ENCODE data around the gene CD6. TPM values are rescaled to one million over a fixed set of nuclear protein-coding genes. Genes with fewer than 3 reads are reported as not detected.

Gene CD6
- total RNA-seq, 1 experiment from 2014 or later, result 1.4 TPM

- TF ChIP-seq ATF3 (IDR thresholded peaks at IDR 0.05), result no peak
Observed at GRCh38 chr11:60960405-60960804, 11.1 kb upstream of the CD6 start (continued).

- H2AFZ ChIP-seq (ENCODE audit: low read depth, low read length, poor library complexity, severe bottlenecking), result no peak overlapping the region
- H3K4me1 ChIP-seq (ENCODE audit: control insufficient read depth in 1 of 2, insufficient read depth in 2 of 2, low read length in 2 of 2), result no peaks in the 10 kb centered on the region
- DNase-seq (ENCODE audit: low read depth, low spot score), result no peak
- ATAC-seq, result no peak
- H3K36me3 ChIP-seq (ENCODE audit: control insufficient read depth in 1 of 2, insufficient read depth in 2 of 2, low read length in 2 of 2), result no peaks in the 10 kb centered on the region
- H3K4me3 ChIP-seq (replicated peaks in 1 of 2; ENCODE audit: low read depth in 1 of 2, low read length in 2 of 2), result no peak overlapping the region
- no peak overlapping the region for H3K4me2 ChIP-seq (ENCODE audit: low read length)
- H3K9me2 ChIP-seq (ENCODE audit: insufficient read depth), result no peaks in the 10 kb centered on the region
- no TSS peak for BruUV-seq (replicated peaks)
- RAD21 ChIA-PET (ENCODE audit: low non-redundant PET in 1 of 2, low total read pairs in 2 of 2, uncharacterized antibody in 2 of 2, unreplicated experiment in 2 of 2), result no interaction called here
- POLR2A ChIA-PET, result no interaction called here
- H3K79me2 ChIP-seq (ENCODE audit: insufficient read depth, low read length), result no peaks in the 10 kb centered on the region
- no peaks in the 10 kb centered on the region; a peak in 2 of 4 replicates for H3K9me3 ChIP-seq (ENCODE audit: control insufficient read depth in 1 of 2, insufficient read depth in 1 of 2, low read depth in 1 of 2, low read length in 2 of 2)
- CTCF ChIA-PET, result no interaction called here
- intact Hi-C loops (cut with micrococcal nuclease), result no loop called here
- H3K27ac ChIP-seq (ENCODE audit: low read depth, low read length), result no peak overlapping the region
- no peak overlapping the region for H3K9ac ChIP-seq (ENCODE audit: low read length)
- no peak for TF ChIP-seq SIN3A (IDR thresholded peaks at IDR 0.05; ENCODE audit: low read depth)
- TF ChIP-seq EZH2phosphoT487 (IDR thresholded peaks at IDR 0.05; ENCODE audit: borderline replicate concordance), result no peak
- no peak for TF ChIP-seq CBX3 (IDR thresholded peaks at IDR 0.05; ENCODE audit: low read depth)
- no peak for TF ChIP-seq RAD21 (IDR thresholded peaks at IDR 0.05; ENCODE audit: low read depth)
- no peak for TF ChIP-seq POLR2A (IDR thresholded peaks at IDR 0.05; ENCODE audit: borderline replicate concordance, extremely low read depth, insufficient read depth, insufficient read length)
- no peak for TF ChIP-seq EZH2 (IDR thresholded peaks at IDR 0.05)
- TF ChIP-seq MAX (IDR thresholded peaks at IDR 0.05), result no peak
- TF ChIP-seq EGR1 (IDR thresholded peaks at IDR 0.05; ENCODE audit: low read depth), result no peak
- TF ChIP-seq YY1 (IDR thresholded peaks at IDR 0.05; ENCODE audit: extremely low read depth, insufficient replicate concordance, low read depth, low read length), result no peak
- TF ChIP-seq FOSL1 (IDR thresholded peaks at IDR 0.05; ENCODE audit: low read depth), result no peak
- TF ChIP-seq ATF3 (IDR thresholded peaks at IDR 0.05), result no peak
- no peaks in the 10 kb centered on the region for H4K20me1 ChIP-seq (ENCODE audit: insufficient read depth)
- H3K27me3 ChIP-seq (ENCODE audit: insufficient read depth, low read length), result 0 out of 2 replicates have a peak, but pooled peaks cover 5% of the 10 kb centered on the region
Observed at GRCh38 chr11:60964801-60965200, 6.7 kb upstream of the CD6 start.

Measured in HCT116 (cell line).